Activated B cell treated with CpG ODN at 0.5 μM for 24 hours (primary cell): ENCODE data around the gene PARP14. TPM values are rescaled to one million over a fixed set of nuclear protein-coding genes. Genes with fewer than 3 reads are reported as not detected.

Source experiments
- ATAC-seq: fragments of 200-7000 bp; cut with Tn5 transposase; one replicate; pipeline ENCODE4 v1.10.0; 2021; ENCODE audit warnings: low read depth, mild to moderate bottlenecking, moderate library complexity
- CTCF ChIA-PET: fragments of 350-600 bp; sonication (Branson Sonifier 250); formaldehyde crosslinking; loops from one replicate; lab custom pipeline; 2021; ENCODE audit warnings: antibody characterized with exemption; lab: Charles Lee
- POLR2A ChIA-PET: fragments of 350-600 bp; sonication (Branson Sonifier 250); formaldehyde crosslinking; loops from one replicate; lab custom pipeline; 2021; ENCODE audit warnings: antibody characterized with exemption; lab: Charles Lee
- DNase-seq: peaks from one replicate; pipeline ENCODE4 v3.0.0; 2022
- H3K27ac Mint-ChIP-seq: one replicate; pipeline ENCODE4 v1.8.0; 2020; ENCODE audit warnings: mixed read lengths
- H3K27me3 Mint-ChIP-seq: one replicate; pipeline ENCODE4 v1.8.0; 2021; ENCODE audit warnings: mixed read lengths
- H3K36me3 Mint-ChIP-seq: one replicate; pipeline ENCODE4 v1.8.0; 2021; ENCODE audit warnings: low read depth, mixed read lengths
- H3K4me1 Mint-ChIP-seq: one replicate; pipeline ENCODE4 v1.8.0; 2021; ENCODE audit warnings: mixed read lengths
- H3K4me3 Mint-ChIP-seq: one replicate; pipeline ENCODE4 v1.8.0; 2020; ENCODE audit warnings: mild to moderate bottlenecking, mixed read lengths
- H3K9me3 Mint-ChIP-seq: one replicate; pipeline ENCODE4 v1.8.0; 2020; ENCODE audit warnings: mixed read lengths
- intact Hi-C: fragments of 100-400 bp; cut with micrococcal nuclease; formaldehyde crosslinking; loops from one replicate; pipeline ENCODE4 v1.15.1; 2024
- total RNA-seq: library from RNA; stranded (reverse); gene quantifications from 2 replicates; pipeline ENCODE4 v1.2.3, GENCODE V29; 2022
- TF ChIP-seq, protein P1 (sequence below): fragments of 200-600 bp; IDR thresholded peaks from one replicate; pipeline ENCODE4 v1.8.0; 2022; ENCODE audit warnings: antibody characterized with exemption, mild to moderate bottlenecking

Gene PARP14, protein sequence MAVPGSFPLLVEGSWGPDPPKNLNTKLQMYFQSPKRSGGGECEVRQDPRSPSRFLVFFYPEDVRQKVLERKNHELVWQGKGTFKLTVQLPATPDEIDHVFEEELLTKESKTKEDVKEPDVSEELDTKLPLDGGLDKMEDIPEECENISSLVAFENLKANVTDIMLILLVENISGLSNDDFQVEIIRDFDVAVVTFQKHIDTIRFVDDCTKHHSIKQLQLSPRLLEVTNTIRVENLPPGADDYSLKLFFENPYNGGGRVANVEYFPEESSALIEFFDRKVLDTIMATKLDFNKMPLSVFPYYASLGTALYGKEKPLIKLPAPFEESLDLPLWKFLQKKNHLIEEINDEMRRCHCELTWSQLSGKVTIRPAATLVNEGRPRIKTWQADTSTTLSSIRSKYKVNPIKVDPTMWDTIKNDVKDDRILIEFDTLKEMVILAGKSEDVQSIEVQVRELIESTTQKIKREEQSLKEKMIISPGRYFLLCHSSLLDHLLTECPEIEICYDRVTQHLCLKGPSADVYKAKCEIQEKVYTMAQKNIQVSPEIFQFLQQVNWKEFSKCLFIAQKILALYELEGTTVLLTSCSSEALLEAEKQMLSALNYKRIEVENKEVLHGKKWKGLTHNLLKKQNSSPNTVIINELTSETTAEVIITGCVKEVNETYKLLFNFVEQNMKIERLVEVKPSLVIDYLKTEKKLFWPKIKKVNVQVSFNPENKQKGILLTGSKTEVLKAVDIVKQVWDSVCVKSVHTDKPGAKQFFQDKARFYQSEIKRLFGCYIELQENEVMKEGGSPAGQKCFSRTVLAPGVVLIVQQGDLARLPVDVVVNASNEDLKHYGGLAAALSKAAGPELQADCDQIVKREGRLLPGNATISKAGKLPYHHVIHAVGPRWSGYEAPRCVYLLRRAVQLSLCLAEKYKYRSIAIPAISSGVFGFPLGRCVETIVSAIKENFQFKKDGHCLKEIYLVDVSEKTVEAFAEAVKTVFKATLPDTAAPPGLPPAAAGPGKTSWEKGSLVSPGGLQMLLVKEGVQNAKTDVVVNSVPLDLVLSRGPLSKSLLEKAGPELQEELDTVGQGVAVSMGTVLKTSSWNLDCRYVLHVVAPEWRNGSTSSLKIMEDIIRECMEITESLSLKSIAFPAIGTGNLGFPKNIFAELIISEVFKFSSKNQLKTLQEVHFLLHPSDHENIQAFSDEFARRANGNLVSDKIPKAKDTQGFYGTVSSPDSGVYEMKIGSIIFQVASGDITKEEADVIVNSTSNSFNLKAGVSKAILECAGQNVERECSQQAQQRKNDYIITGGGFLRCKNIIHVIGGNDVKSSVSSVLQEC (N-terminal part only)
- 186 and 221 TPM in 2 replicates for total RNA-seq

DNA sequence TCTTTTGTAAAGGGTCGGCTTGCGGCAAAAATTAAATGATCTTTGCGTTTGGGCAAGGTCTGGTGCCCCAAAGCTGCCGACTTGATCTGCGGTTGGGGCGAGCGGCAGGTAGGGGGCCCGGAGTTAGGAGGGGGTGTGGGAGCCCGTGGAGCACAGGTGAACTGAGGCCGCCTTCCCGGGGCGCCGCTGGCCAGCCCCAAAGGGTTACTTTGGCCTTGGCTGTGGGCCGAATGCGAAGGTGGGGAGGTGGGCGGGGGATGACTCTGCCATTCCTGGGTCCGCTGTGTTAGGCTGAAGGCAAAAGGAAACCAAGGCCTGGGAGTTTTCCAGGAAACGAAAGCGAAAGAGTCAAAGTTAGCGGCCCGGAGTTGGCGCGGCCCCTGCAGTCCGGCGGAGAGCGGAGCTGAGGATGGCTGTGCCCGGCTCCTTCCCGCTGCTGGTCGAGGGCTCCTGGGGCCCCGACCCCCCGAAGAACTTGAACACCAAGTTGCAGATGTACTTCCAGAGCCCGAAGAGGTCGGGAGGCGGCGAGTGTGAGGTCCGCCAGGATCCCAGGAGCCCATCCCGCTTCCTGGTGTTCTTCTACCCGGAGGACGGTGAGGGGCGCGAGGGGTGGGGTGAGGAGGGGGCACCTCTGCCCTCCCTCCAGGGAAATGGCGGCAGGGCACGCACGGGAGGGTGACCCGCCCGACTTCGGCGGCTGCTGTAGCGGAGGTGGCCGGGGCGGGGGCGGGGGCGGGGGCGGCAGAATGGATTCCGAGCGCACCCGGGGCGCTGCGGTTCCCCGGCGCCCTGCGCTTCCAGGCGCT is at the start of gene PARP14:
Gene PARP14 (plus strand): TSS at position 365 of the 809 bp plus-strand sequence. CDS start 45 bp downstream, at position 410.
- Mint-ChIP-seq H3K27me3 (no peaks in the 10 kb centered on the region), H3K36me3 (peaks cover 44% of the 10 kb centered on the region), H3K27ac (peak within 1 kb of the TSS; percentile 87), H3K4me3 (peak within 1 kb of the TSS; percentile 90), H3K4me1 (peaks cover 68% of the 10 kb centered on the region), H3K9me3 (no peaks in the 10 kb centered on the region)
- POLR2A ChIA-PET = interaction anchor here (1.0 to 7.7 kb wide), 11 partner anchors 9 to 932 kb away, joined by 3 to 126 read pairs (median 10); partner anchors contain the start of genes DTX3L, GOLGB1, HSPBAP1 and PARP15
- peak; percentile 51 for ATAC-seq
- TF ChIP-seq, protein P1, sequence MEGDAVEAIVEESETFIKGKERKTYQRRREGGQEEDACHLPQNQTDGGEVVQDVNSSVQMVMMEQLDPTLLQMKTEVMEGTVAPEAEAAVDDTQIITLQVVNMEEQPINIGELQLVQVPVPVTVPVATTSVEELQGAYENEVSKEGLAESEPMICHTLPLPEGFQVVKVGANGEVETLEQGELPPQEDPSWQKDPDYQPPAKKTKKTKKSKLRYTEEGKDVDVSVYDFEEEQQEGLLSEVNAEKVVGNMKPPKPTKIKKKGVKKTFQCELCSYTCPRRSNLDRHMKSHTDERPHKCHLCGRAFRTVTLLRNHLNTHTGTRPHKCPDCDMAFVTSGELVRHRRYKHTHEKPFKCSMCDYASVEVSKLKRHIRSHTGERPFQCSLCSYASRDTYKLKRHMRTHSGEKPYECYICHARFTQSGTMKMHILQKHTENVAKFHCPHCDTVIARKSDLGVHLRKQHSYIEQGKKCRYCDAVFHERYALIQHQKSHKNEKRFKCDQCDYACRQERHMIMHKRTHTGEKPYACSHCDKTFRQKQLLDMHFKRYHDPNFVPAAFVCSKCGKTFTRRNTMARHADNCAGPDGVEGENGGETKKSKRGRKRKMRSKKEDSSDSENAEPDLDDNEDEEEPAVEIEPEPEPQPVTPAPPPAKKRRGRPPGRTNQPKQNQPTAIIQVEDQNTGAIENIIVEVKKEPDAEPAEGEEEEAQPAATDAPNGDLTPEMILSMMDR = no peak
- CTCF ChIA-PET = interaction anchor here (0.6 to 5.8 kb wide), 8 partner anchors 14 to 121 kb away, joined by 3 to 92 read pairs (median 23); partner anchors contain the start of genes DTX3L and PARP9
- DNase-seq = peak; percentile 57
- intact Hi-C loops = loop anchor here (1.0 to 5.0 kb wide), 4 partner anchors 9 to 263 kb away; partner anchors contain the start of gene WDR5B

DNA sequence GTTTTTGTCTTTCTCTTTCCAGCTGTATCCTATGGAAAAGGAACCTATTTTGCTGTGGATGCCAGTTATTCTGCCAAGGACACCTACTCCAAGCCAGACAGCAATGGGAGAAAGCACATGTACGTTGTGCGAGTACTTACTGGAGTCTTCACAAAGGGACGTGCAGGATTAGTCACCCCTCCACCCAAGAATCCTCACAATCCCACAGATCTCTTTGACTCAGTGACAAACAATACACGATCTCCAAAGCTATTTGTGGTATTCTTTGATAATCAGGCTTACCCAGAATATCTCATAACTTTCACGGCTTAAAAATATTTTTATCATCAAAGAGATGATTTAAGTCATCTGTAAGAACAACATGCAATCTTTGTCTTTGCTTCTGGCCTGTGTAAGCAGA is 44.9 kb upstream of the PARP14 start:
- H3K27ac Mint-ChIP-seq = no peak overlapping the region
- no peak overlapping the region for H3K4me3 Mint-ChIP-seq
- ChIA-PET POLR2A (no interaction called here), CTCF (no interaction called here)
- intact Hi-C loops = no loop called here
- H3K9me3 Mint-ChIP-seq = no peaks in the 10 kb centered on the region
- TF ChIP-seq, protein P1 = no peak
- peaks cover 76% of the 10 kb centered on the region for H3K36me3 Mint-ChIP-seq
- peaks cover 11% of the 10 kb centered on the region for H3K4me1 Mint-ChIP-seq
- ATAC-seq (no peak), DNase-seq (no peak)
- H3K27me3 Mint-ChIP-seq = no peaks in the 10 kb centered on the region

DNA sequence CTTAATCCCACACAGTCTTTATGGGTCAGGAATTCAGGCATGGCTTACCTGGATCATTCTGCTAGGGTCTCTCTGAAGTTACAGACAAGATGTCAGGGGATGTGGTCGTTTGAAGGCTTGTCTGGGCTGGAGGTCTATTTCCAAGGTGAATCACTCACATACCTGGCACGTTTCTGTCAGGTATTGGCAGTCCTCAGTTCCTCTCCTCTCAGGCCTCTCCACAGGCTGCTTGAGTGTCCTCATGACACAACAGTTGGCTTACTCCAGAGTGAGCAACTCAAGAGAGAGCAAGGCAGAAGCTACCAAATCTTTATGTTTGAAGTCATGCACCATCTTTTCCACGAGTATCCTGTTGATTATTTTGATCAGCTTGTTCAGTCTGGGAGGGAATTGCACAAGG is 43.9 kb upstream of the PARP14 start:
- ChIA-PET POLR2A (interaction anchor here (0.6 kb wide), 1 partner anchor 36 kb away, joined by 3 read pairs; no protein-coding TSS in a partner anchor), CTCF (no interaction called here)

DNA sequence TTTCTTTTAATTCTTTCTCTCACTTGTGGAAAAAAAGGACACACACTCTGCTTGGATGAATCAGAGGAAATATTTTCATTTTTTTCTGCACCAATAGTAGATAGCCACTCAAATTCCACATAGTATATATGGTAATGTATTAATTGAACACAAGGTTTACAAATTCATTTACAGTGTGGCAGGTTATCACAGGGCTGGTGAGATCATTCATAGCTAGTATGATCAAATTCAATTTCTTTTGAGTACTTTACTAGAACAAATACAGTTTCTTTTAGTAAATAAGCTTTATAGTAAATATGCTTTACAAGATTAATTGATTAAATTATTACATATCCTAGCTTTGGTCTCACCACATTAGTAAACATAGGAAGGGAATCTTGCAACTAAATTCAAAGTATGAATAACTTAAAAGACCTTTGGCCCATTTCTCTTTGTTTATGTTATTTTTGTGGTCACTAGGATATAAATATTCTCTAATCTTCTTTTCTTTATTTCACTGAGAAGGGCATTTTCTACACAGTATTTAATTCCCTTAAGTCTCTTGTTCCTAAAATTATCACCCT is 40.1 kb upstream of the PARP14 start:
- intact Hi-C loops = no loop called here
- no peaks in the 10 kb centered on the region for H3K9me3 Mint-ChIP-seq
- DNase-seq = no peak
- ChIA-PET POLR2A (interaction anchor here (1.0 to 1.6 kb wide), 2 partner anchors 19 to 23 kb away, joined by 3 to 4 read pairs; no protein-coding TSS in a partner anchor), CTCF (no interaction called here)
- H3K27ac Mint-ChIP-seq = peak overlapping the region; percentile 36
- no peak overlapping the region for H3K4me3 Mint-ChIP-seq
- TF ChIP-seq, protein P1 = no peak
- no peaks in the 10 kb centered on the region for H3K27me3 Mint-ChIP-seq
- ATAC-seq = no peak
- peaks cover 38% of the 10 kb centered on the region for H3K36me3 Mint-ChIP-seq
- H3K4me1 Mint-ChIP-seq = peaks cover 11% of the 10 kb centered on the region

More for the DNA sequence above, 43.9 kb upstream of the PARP14 start:
- Mint-ChIP-seq H3K27me3 (no peaks in the 10 kb centered on the region), H3K27ac (no peak overlapping the region), H3K4me1 (peaks cover 13% of the 10 kb centered on the region), H3K9me3 (no peaks in the 10 kb centered on the region), H3K4me3 (no peak overlapping the region), H3K36me3 (peaks cover 72% of the 10 kb centered on the region)
- intact Hi-C loops = no loop called here
- TF ChIP-seq, protein P1 = no peak
- DNase-seq (no peak), ATAC-seq (no peak)
